T47D (cell line): Measurements from ENCODE around the gene PCBD1.

Source experiments
- DNase-seq, 2 experiments: peaks; one replicate each; pipeline versions ENCODE4 v3.0.0 to v3.0.0-alpha.2; 2011 to 2012; ENCODE audit warnings: low read depth in 1 of 2, low spot score in 1 of 2
- JUND ChIP-seq: IDR thresholded peaks from 2 replicates; pipeline ENCODE4 v1.6.1; 2012; ENCODE audit warnings: low read depth
- in situ Hi-C: cut with HindIII; loops from 2 replicates; pipeline ENCODE4 v1.10.0; 2016; ENCODE audit warnings: low sequenced_read_pairs, low pct_unique_long_range_greater_than_20kb

Gene PCBD1

GRCh38 chr10:70845256-70845655, 43.1 kb downstream of the PCBD1 start:
- DNase-seq = no peak
- in situ Hi-C loops = no loop called here
- no peak for TF ChIP-seq JUND

GRCh38 chr10:70843776-70844489, 44.4 kb downstream of the PCBD1 start:
- no peak for TF ChIP-seq JUND
- in situ Hi-C loops = no loop called here
- no peak for DNase-seq

- no peak for TF ChIP-seq JUND
- DNase-seq = no peak
- in situ Hi-C loops = no loop called here
These were observed 45.0 kb downstream of the PCBD1 start for GRCh38 chr10:70843333-70843732.

GRCh38 chr10:70840836-70841235, 47.5 kb downstream of the PCBD1 start:
- in situ Hi-C loops = no loop called here
- no peak for TF ChIP-seq JUND
- no peak for DNase-seq

GRCh38 chr10:70838270-70838805, 50.0 kb downstream of the PCBD1 start:
- no peak for DNase-seq
- in situ Hi-C loops = no loop called here
- no peak for TF ChIP-seq JUND

- no peak for TF ChIP-seq JUND
- in situ Hi-C loops = no loop called here
- DNase-seq = no peak
These were observed 50.7 kb downstream of the PCBD1 start for GRCh38 chr10:70837660-70838059.

GRCh38 chr10:70836319-70836718, 52.0 kb downstream of the PCBD1 start:
- DNase-seq = no peak
- in situ Hi-C loops = no loop called here
- no peak for TF ChIP-seq JUND

GRCh38 chr10:70834441-70835151, 53.8 kb downstream of the PCBD1 start:
- TF ChIP-seq JUND = no peak
- DNase-seq = no peak
- in situ Hi-C loops = no loop called here

GRCh38 chr10:70834021-70834420, 54.3 kb downstream of the PCBD1 start:
- in situ Hi-C loops = no loop called here
- no peak for TF ChIP-seq JUND
- DNase-seq = no peak

- no peak for TF ChIP-seq JUND
- DNase-seq = no peak
- in situ Hi-C loops = no loop called here
These were observed 54.8 kb downstream of the PCBD1 start for GRCh38 chr10:70833601-70834000.
